Stimulated activated CD4-positive, alpha-beta T cell treated with anti-CD3 and anti-CD28 coated beads, Interleukin-12 subunit alpha, Interleukin-12 subunit beta, amount 100 ng/mL, for 24 hours (primary cell): ENCODE measurements around the gene LYL1.

Source experiments
- DNase-seq, 2 experiments: peaks; one replicate each; pipeline ENCODE4 v3.0.0-alpha.2; 2020; ENCODE audit warnings: low read depth in 2 of 2

LYL1 gene

GRCh38 chr19:13092606-13093235 is 9.9 kb downstream of the LYL1 start:
- no peak for DNase-seq

DNA sequence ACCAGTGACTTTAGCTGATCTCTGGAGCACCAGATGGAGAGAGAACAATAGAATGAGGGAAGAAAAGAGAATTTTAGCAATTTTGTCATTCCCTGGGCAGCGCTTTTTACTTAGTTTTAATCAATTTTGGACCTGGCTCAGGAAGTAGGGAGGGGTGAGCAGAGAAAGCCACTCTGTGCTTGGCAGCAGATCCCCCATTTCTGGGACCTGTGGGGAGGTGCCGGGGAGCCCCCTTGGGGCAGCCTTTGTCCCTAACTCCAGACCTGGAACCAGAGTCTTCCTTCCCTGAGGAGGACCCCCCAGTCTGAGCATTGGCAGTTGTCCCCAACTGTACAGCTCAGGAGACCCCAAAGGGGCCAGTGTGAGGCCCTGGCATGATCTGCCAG is 10.5 kb downstream of the LYL1 start:
- DNase-seq: no peak

DNA sequence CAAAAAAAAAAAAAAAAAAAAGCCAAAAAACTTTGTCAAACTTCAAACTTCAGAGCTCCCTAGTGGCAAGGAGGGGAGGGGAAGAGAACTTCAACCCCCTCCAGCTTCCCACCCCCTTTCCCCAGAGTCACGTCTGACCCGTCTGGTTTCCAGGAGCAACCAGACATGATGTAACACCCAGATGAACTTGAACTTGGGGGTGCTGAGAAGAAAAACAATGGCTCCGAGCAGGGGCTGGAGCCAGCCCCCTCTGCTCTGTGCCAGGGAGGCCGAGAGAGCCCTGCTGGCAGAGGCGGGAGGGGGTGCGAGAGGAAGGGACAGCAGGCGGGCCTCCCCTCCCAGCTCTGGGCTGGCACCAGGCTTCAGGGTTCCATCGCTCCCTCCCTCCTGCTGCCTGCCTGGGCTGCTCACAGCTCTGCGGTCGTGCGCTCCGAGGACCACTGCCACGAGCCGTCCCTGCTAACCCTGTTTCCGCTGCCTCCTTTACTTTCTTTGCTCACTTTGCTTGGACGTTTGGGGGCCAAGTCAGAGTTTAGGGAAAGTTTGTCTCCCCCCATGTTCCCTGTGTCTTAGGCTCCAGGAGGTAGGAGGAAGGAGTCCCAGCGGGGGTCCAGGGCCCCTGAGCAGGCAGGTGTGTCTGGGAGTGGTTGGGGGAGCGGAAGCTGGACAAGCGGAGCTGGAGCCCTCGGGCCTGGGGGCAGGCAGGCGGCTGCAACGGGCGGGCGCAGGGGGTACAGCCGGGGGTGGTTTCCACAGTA is 11.1 kb downstream of the LYL1 start:
- no peak for DNase-seq

DNA sequence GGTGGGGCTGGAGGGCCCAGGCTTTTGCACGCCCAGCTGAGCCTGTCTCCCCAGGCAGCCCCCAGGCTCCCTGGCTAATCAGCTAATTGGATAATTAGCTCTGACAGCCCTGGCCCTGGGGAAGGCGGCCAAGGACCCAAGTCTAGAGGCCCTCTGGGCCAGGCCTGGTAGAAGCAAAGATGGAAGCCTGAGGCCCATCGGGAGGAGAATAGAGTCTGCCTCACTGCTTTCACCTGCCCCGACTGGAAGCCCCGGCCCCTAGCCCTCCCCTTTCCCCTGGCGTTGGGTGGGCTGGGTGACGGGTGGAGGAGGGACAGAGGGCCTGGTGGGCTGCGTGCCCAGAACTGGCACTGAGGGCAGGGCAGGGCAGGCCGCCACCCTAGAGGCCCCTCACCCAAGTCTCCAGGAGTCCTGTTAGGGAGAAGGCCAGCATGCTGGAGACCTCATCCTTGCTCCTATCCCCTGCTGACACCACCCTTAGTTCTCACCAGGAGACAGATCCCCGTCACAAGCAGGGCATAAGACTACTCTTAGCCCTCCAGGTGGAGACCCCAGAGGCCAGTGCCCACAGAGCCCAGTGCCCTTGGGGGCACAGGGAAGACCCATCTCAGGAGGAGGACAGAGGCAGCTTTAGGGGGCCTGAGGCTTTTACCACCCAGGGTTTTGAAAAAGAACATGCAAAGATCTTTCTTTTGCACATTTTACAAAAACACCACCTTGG is 12.0 kb downstream of the LYL1 start:
- no peak for DNase-seq

- DNase-seq: no peak
Observed at GRCh38 chr19:13089857-13090507, 12.7 kb downstream of the LYL1 start.

- DNase-seq: no peak
Observed at GRCh38 chr19:13089139-13089856, 13.4 kb downstream of the LYL1 start.

DNA sequence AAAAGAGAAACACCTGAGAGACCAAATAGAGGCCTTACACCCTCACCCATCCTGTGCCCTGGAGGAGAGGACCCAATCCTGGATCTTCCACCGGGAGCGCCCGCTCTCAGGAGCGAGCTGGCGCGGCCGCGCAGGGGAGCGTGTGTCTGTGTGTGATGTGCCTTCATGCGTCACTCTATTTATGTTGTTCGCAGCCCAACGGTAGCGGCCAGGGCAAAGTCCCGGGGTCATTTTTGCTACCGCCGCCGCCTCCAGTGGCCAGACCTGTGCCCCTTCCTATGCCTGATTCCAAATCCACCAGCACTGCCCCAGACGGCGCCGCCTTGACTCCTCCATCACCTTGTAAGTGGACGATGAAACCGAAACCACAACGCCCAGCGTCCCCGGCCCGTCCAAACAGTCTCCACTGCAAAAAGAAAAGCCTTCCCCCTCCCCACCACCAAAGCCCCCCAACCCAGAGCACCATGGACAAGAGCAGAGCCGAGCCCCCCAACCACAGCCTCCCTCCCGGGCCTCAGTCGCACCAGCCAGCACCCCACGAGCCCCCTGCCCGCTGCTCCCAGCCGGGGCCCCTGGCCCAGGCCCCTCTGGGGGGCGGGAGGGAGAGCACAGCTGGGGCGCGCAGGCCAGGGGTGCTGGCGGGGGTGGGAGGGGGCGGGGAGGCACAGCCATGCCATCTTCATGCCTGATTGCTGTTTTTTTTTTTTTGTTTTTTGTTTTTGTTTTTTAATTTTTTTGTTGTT is 14.7 kb downstream of the LYL1 start:
- DNase-seq: no peak

GRCh38 chr19:13087295-13087694 is 15.4 kb downstream of the LYL1 start:
- DNase-seq: no peak

- DNase-seq: no peak
Observed at GRCh38 chr19:13086341-13086740, 16.3 kb downstream of the LYL1 start.

DNA sequence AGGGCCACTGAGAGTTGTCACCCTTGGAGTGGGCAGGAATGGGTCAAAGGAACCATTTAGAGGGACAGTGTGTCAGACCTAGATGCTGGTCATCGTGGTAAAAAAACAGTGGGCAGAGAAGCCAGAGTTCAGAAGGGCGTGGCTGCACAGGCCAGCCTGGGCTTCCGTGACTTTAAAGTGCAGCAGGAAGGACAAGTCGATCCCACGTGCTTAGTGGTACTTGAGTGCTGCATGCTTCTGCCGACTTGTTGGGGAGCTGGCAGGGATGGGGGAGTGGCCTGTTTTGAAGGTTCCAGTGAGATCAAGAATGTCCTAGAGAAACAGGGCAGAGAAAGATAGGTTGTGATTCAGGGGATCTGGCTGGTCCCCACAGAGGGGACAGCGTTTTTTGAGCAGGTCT is 17.0 kb downstream of the LYL1 start:
- no peak for DNase-seq

DNA sequence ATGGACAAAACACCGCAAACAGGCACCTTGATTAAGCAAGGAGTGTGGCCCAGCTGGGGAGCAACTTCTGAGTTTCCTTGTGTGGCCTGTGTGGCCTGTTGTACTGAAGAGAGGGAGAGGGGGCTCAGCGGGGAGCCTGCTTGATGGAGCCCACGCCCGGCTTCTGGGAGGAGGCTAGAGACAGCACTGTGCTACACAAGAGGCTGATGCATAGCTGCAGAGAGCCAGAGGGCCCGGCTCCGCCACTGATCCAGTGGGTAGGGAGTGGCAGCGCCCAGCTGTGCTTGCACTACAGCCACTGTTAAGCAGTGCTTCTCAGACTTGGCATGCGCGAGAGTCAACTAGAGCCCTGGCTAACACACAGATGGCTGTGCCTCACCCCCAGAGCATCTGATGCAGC is 19.0 kb downstream of the LYL1 start:
- no peak for DNase-seq

- DNase-seq: no peak
Observed at GRCh38 chr19:13083008-13083404, 19.7 kb downstream of the LYL1 start.

GRCh38 chr19:13082192-13083007 is 20.3 kb downstream of the LYL1 start:
- no peak for DNase-seq

DNA sequence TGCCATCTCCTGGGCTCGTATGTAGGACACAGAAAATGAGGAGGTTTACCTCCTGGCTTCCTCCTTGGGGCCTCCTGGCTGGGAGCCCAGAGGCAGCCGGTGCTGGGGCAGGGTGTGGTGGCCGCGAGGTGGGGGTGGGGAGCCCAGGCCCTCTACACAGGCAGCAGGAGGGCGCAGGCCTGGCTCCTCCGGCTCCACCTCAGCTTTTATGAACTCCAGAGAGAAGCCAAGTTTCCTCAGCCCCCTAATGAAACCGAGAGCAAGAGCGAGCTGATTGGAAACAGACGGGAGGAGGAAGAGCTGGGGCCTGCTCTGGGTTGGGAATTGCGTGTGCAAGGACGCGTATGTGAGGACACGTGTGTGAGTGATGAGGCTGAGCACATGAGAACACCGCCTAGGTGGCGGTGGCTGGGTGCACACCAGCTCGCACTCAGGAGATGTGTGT is 23.1 kb downstream of the LYL1 start:
- DNase-seq: no peak

DNA sequence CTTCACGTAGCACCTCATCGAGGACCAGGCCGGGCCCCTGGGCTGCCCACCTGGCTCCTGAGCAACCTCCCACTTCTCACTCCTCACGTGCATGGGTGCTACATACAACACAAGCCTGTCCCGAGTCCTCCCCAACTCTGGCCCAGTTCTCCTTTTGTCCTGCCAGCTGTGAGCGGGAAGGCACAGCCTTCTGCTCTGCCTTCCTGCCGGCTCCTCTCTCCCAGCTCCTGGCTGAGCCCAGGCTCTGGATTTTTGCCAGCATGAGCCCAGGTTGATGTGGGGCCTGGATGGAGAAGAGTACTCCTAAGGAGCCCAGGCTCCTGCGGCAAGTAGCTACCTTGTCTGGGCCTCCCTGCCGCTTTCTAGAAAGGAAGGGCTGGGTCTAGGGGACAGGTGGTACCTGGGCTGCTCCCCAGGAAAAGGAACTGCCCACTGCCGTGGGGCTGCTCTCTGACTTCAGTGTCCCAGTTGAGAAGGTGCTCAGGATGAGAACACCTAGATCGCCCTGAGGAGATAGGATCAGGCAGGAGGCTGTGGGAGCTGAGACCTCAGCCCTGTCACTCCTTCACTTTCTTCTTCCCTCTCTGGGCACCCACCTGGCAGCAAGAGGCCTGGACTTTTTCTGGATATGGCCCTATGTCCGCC is 23.6 kb downstream of the LYL1 start:
- DNase-seq: no peak

DNA sequence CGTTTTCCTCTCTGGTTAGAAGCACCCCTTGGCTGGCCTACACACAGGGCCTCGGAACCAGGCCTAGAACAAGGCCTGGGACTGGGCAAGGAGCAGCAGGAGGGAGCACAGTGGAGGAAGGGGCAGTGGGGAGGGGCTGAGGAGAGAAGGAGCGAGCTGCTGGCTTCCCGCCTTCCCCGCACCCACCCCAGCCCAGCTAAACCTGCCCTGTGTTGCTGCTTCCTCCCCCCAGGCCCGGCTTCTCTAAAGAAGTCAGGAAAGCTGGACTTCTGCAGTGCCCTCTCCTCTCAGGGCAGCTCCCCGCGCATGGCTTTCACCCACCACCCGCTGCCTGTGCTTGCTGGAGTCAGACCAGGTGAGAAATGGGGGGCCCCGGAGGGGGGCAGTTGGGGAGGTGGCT is 24.3 kb downstream of the LYL1 start:
- DNase-seq: no peak

DNA sequence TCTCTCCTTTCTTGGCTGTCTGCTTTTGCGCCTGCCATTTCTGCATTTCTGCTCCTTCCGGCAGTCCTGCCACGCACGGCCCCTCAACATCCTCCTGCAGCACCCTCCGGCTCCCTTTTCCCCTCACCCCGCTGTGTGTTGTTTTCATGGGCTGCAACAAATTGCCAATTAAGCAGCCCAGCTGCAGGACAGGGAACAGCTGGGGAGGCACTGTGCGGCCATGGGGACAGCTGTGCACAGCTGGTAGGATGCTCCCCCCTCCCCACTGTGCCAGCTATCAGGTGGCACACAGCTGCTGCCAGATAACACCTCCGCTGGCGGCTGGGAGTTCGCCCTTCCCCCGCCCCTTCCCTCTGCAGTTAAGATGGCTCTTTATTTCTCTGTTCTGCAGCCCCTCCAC is 25.4 kb downstream of the LYL1 start:
- no peak for DNase-seq

DNA sequence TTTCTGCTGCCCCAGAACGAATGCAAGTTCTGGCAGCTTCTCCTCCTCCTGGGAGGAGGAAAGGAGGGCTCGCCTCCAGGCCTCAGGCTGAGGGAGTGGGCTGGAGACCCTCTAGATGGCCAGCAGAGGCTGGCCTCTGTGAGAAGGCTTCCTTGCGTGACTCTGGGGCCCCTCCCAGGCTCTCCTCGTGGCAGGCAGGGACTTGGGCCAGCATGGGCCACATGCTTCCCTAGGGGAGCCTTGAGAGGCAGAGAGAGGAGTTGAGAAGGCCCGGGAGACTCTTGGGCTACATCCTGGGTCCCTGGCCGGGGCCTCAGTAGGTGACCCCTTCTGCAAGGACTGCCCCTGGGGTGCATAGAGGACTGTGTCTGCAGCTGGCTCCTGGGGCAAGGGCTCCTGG is 25.9 kb downstream of the LYL1 start:
- no peak for DNase-seq

GRCh38 chr19:13076320-13076719 is 26.3 kb downstream of the LYL1 start:
- DNase-seq: no peak

DNA sequence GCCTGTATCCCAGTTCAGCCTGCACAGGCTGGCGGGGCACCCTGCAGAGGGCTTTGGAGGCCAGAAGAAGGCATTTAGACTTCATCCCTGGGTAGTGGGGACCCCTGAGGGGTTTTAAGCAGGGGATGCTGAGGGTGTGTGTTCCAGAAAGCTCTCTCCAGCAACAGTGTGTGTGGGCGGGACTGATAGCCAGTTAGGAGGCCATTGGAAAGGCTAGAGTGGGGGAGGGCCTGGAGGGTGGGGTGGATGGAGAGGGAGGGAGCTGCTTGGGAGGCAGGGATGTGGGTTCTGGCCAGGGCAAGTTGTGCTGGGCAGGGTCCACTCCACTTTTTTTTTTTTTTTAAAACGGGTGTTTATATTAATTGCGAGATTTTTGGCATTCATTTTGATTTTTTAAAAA is 28.3 kb downstream of the LYL1 start:
- no peak for DNase-seq
